MM.1S (cell line): ENCODE data around the gene NFYC.
"Not testable (repeated sequence)": the region's sequence is repeated elsewhere in the genome, so short reads cannot be mapped to it uniquely, and the experiment has no call there.

Source experiments
- DNase-seq: peaks from one replicate; pipeline ENCODE4 v3.0.0-alpha.2; 2015
- H2AFZ ChIP-seq: fragments of 300-600 bp; sonication (generic); 2 replicates; pipeline ENCODE4 v1.6.0; 2016; ENCODE audit warnings: antibody characterized with exemption, low read length
- H3F3A ChIP-seq: fragments of 300-600 bp; sonication (generic); 2 replicates; pipeline ENCODE4 v1.6.1; 2016; ENCODE audit warnings: mild to moderate bottlenecking, antibody characterized with exemption, low read length, moderate library complexity, mixed read lengths; ENCODE audit not compliant: insufficient read depth
- H3K27ac ChIP-seq: fragments of 300-600 bp; sonication (generic); 2 replicates; pipeline ENCODE4 v1.5.1; 2016; ENCODE audit warnings: mild to moderate bottlenecking, low read length
- H3K27me3 ChIP-seq: fragments of 300-600 bp; sonication (generic); replicated peaks from 2 replicates; pipeline ENCODE4 v1.6.0; 2016; ENCODE audit warnings: low read length; ENCODE audit not compliant: insufficient read depth
- H3K36me3 ChIP-seq: fragments of 300-600 bp; sonication (generic); replicated peaks from 2 replicates; pipeline ENCODE4 v1.6.1; 2016; ENCODE audit warnings: mild to moderate bottlenecking, low read length, mixed read lengths; ENCODE audit not compliant: insufficient read depth
- H3K4me1 ChIP-seq: fragments of 300-600 bp; sonication (generic); 2 replicates; pipeline ENCODE4 v1.6.1; 2016; ENCODE audit warnings: low read length, mixed read lengths
- H3K4me2 ChIP-seq: fragments of 300-600 bp; sonication (generic); 2 replicates; pipeline ENCODE4 v1.6.0; 2016; ENCODE audit warnings: low read depth, low read length
- H3K4me3 ChIP-seq: fragments of 300-600 bp; sonication (generic); 2 replicates; pipeline ENCODE4 v1.5.1; 2016; ENCODE audit warnings: low read length, mixed read lengths
- H3K79me2 ChIP-seq: fragments of 300-600 bp; sonication (generic); 2 replicates; pipeline ENCODE4 v1.6.1; 2016; ENCODE audit warnings: mixed run types, low read length, mixed read lengths
- H3K9ac ChIP-seq: fragments of 300-600 bp; sonication (generic); 2 replicates; pipeline ENCODE4 v1.6.1; 2016; ENCODE audit warnings: low read length, mixed read lengths
- H3K9me2 ChIP-seq: fragments of 300-600 bp; sonication (generic); replicated peaks from 2 replicates; pipeline ENCODE4 v1.6.1; 2016; ENCODE audit warnings: mild to moderate bottlenecking, low read length, mixed read lengths; ENCODE audit not compliant: insufficient read depth
- H3K9me3 ChIP-seq: fragments of 300-600 bp; sonication (generic); replicated peaks from 2 replicates; pipeline ENCODE4 v1.6.1; 2016; ENCODE audit warnings: mild to moderate bottlenecking, low read length, mixed read lengths; ENCODE audit not compliant: insufficient read depth
- H4K20me1 ChIP-seq: fragments of 300-600 bp; sonication (generic); 2 replicates; pipeline ENCODE4 v1.6.1; 2016; ENCODE audit warnings: mild to moderate bottlenecking, low read length, moderate library complexity, mixed read lengths; ENCODE audit not compliant: insufficient read depth
- EZH2 ChIP-seq: fragments of 300-600 bp; sonication (generic); optimal IDR thresholded peaks from 2 replicates; pipeline ENCODE3; 2017; ENCODE audit warnings: low read depth, mild to moderate bottlenecking, antibody characterized with exemption, low read length, mixed read lengths
- EZH2phosphoT487 ChIP-seq: fragments of 300-600 bp; sonication (generic); IDR thresholded peaks from 2 replicates; pipeline ENCODE4 v1.6.1; 2018; ENCODE audit warnings: antibody characterized with exemption, low read length
- TF ChIP-seq, protein P1 (sequence below): fragments of 300-600 bp; sonication (generic); IDR thresholded peaks from 2 replicates; pipeline ENCODE4 v1.5.1; 2016; ENCODE audit warnings: antibody characterized with exemption, low read length, mixed read lengths

The NFYC gene

DNA sequence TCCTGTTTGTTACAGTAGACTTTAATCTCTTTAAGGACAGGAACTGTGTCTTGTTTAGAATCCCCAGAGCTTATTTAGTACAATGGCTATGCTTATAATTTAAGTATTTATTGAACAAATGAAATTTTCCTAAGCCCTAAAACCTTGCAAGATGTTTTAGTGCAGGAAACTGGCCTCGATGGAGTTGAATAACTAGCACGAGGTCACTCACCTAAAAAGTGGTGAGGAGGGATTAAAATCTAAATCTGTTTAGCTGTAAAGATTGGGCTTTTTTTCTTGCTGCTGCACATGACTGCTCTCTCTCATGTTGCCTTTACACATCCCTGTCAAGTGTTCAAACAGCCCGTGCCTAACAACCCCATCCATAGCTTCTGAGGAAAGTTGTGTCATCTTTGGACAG is 10.2 kb downstream of the NFYC start:
- Histone ChIP-seq H3K9ac (no peak overlapping the region), H4K20me1 (0 out of 2 replicates have a peak, but pooled peaks cover 3% of the 10 kb centered on the region), H3K9me2 (no peaks in the 10 kb centered on the region), H3F3A (no peaks in the 10 kb centered on the region), H3K36me3 (no peaks in the 10 kb centered on the region), H3K4me3 (no peak overlapping the region), H3K79me2 (peaks cover 99% of the 10 kb centered on the region), H3K9me3 (no peaks in the 10 kb centered on the region), H2AFZ (no peak overlapping the region), H3K4me1 (no peaks in the 10 kb centered on the region), H3K4me2 (no peak overlapping the region), H3K27me3 (no peaks in the 10 kb centered on the region), H3K27ac (no peak overlapping the region)
- TF ChIP-seq EZH2phosphoT487 (no peak), EZH2 (no peak)
- TF ChIP-seq, protein P1, sequence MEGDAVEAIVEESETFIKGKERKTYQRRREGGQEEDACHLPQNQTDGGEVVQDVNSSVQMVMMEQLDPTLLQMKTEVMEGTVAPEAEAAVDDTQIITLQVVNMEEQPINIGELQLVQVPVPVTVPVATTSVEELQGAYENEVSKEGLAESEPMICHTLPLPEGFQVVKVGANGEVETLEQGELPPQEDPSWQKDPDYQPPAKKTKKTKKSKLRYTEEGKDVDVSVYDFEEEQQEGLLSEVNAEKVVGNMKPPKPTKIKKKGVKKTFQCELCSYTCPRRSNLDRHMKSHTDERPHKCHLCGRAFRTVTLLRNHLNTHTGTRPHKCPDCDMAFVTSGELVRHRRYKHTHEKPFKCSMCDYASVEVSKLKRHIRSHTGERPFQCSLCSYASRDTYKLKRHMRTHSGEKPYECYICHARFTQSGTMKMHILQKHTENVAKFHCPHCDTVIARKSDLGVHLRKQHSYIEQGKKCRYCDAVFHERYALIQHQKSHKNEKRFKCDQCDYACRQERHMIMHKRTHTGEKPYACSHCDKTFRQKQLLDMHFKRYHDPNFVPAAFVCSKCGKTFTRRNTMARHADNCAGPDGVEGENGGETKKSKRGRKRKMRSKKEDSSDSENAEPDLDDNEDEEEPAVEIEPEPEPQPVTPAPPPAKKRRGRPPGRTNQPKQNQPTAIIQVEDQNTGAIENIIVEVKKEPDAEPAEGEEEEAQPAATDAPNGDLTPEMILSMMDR, result no peak
- no peak for DNase-seq

DNA sequence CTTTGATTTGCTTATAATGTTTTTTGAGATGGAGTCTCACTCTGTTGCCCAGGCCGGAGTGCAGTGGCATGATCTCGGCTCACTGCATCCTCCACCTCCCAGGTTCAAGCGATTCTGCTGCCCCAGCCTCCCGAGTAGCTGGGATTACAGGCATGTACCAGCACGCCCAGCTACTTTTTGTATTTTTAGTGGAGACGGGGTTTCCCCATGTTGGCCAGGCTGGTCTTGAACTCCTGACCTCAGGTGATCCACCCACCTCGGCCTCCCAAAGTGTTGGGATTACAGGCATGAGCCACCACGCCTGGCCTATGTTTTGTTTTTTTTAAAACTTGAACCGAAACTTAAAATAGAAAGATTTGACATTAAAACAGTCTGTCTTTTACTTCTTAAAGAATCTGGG is 11.3 kb downstream of the NFYC start:
- DNase-seq, H2AFZ ChIP-seq, H3K4me2 ChIP-seq, H3K9ac ChIP-seq, H3K9me3 ChIP-seq, H3K4me3 ChIP-seq, H4K20me1 ChIP-seq, H3K4me1 ChIP-seq, H3K27ac ChIP-seq, H3K9me2 ChIP-seq, H3F3A ChIP-seq, H3K36me3 ChIP-seq, H3K27me3 ChIP-seq: not testable (repeated sequence)
- H3K79me2 ChIP-seq, result peaks cover 98% of the 10 kb centered on the region

DNA sequence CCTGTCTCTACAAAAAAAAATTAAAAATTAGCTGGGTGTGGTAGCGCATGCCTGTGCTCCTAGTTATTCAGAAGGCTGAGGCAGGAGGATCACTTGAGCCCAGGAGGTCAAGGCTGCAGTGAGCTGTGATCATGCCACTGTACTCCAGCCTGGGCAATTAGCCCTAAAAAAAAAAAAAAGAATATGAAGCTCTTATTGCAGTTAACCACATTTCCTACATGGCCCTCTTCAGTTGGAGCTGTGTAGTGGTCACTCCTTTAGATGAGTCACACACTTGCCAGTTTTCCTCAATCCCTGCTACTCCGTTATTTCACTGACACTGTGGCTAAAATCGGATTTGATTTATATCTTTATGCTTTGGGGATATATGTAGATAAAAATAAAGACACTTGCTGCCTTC is 11.8 kb downstream of the NFYC start:
- DNase-seq, result no peak
- TF ChIP-seq, protein P1, result no peak
- no peak for TF ChIP-seq EZH2
- Histone ChIP-seq H3K36me3 (no peaks in the 10 kb centered on the region), H3K9me2 (no peaks in the 10 kb centered on the region), H3K9me3 (no peaks in the 10 kb centered on the region), H3K79me2 (peaks cover 98% of the 10 kb centered on the region), H4K20me1 (no peaks in the 10 kb centered on the region), H3K9ac (no peak overlapping the region), H3K27ac (no peak overlapping the region), H3K4me3 (no peak overlapping the region), H2AFZ (no peak overlapping the region), H3F3A (peaks cover 5% of the 10 kb centered on the region), H3K4me1 (0 out of 2 replicates have a peak, but pooled peaks cover 4% of the 10 kb centered on the region), H3K27me3 (no peaks in the 10 kb centered on the region), H3K4me2 (no peak overlapping the region)

DNA sequence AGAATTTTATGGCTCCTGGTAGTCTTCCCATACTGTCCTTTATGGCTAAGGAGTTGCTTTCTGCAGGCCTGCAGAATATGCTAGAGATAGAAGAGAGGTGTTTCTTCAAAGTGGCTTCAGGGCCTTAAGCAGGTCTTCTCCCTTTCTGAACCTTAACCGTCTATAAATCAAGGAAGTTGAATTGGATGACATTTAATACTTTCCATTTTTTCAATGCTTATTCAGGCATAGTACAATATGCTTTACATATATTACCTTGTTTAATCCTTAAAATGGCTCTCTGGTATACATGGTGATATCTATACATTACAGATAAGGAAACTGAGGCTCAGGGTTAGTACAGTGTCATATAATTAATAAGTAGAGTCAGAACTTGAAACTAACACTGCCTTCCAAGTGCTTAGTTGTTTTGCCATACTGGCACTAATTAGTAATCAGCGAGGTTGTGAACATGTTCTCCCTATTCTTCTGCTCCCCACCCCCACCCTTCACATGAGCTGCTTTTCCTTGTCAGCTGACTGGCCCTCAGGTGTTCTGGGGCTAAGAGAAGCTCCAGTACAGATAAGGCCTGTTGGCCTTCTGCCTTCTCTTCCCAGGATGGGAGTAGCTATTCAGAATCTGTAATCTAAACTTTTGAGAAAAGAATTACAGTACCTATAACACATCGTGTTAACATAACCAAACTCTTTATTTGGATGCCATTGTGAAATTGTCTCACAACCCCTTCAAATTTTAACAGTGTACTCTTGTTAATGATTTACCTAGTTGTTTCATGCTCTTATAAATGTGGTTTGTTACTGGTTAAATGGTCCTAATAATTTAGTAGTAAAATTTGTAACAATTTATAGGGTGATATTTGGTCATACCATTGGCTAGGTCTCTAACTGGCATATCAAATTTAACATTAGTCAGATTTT is 13.6 kb downstream of the NFYC start:
- no peak overlapping the region for H3K4me2 ChIP-seq
- H3F3A ChIP-seq, result peaks cover 7% of the 10 kb centered on the region
- no peak overlapping the region for H3K27ac ChIP-seq
- DNase-seq, result no peak
- H3K9me3 ChIP-seq, result no peaks in the 10 kb centered on the region
- H3K27me3 ChIP-seq, result no peaks in the 10 kb centered on the region
- H3K9me2 ChIP-seq, result no peaks in the 10 kb centered on the region
- H3K4me1 ChIP-seq, result peaks cover 9% of the 10 kb centered on the region
- no peak overlapping the region for H3K4me3 ChIP-seq
- no peak overlapping the region for H2AFZ ChIP-seq
- TF ChIP-seq EZH2, result no peak
- no peak for TF ChIP-seq EZH2phosphoT487
- TF ChIP-seq, protein P1, result no peak
- no peak overlapping the region for H3K9ac ChIP-seq
- H3K79me2 ChIP-seq, result peaks cover 90% of the 10 kb centered on the region
- no peaks in the 10 kb centered on the region for H4K20me1 ChIP-seq
- H3K36me3 ChIP-seq, result no peaks in the 10 kb centered on the region
